Inferior parietal cortex (tissue), 1 donor: ENCODE results near the gene CLDN7.
"Not testable (repeated sequence)": the region's sequence is repeated elsewhere in the genome, so short reads cannot be mapped to it uniquely, and the experiment has no call there.

Source experiments
- DNase-seq: peaks from one replicate; pipeline ENCODE4 v3.0.0-alpha.2; 2016; ENCODE audit errors: extremely low spot score

Gene CLDN7

DNA sequence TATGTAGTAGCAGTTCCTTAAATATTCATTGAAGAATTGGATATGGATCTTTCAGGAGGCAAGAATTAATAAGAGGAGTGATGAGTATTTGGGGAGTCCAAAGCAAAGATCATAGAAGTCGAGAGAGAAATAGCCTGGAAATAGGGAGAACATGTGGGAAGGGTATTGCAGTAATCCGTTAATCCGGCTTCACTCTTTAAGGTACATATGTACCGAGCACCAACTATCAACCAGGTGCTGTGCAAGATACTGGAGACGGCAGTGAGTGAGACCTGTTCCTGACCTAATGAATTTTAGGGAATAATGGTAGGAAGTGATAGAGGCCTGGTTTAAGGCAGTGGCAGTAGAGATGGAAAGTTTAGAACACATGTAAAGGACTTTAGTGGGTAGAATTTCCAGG lies 9.2 kb downstream of the CLDN7 start:
- DNase-seq: no peak

DNA sequence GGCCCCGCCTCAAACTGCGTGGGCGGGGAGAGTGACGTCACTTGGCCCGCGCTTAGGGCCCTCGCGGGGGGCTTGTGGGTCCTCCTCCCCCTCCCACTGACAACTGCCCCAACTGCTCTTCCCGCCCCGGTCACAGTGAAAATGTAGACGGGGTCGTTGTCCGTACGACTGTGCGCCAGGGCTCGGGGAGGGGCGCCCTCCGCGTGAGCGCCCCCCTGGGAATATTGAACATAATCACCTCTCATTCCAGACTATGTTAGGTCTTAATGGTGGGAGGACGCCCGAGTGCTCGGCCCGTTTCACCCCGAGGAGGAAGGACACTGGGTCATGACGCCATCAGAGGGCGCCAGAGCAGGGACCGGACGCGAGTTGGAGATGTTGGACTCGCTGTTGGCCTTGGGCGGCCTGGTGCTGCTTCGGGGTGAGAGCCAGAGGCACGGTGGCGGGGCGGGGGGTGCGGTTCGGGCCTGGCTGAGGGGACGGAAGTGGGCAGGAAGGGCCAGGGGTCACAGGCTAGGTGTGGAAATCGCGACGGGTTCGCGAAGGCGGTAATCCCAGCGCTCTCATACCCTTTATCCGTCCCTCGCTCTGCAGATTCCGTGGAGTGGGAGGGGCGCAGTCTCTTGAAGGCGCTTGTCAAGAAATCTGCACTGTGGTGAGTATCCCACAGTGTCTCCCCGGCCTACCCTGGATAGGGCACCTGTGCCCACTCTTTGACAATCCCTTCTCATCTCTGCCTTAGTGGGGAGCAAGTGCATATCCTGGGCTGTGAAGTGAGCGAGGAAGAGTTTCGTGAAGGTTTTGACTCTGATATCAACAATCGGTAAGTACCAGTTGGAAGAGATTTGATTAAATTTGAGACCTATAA lies 9.9 kb downstream of the CLDN7 start, which contains the start of gene ELP5:
Gene ELP5 (plus strand): TSS at position 40 of the 868 bp plus-strand sequence. CDS start 336 bp downstream, at position 376.
- peak; percentile 89 for DNase-seq

DNA sequence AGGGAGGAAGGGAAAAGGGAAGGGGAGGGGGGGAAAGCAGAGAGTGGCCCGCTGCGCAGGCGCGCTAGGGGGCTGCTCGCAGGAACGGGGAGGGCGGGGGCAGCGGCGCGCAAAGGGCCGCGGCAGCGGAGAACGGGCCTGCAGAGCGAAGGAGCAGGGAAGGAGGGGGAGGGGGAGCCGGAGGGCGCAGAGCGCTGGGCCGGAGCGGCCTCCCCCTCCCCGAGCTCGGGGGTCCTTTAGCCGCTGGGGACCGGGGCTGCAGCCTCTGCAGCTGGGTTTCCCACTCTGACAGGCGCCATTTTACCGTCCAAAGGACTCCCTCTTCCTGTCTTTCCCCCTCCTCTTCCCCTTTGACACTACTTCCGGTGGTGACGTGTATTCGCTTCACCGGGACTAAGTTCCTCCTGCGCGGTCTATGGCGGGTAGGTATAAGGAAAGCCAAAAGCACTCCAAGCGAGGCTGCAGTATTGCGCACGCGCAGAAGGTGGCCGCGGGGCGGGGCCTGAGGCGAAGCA lies 10.6 kb downstream of the CLDN7 start, which contains the start of gene CTDNEP1:
Gene CTDNEP1 (minus strand): TSS at position 74 of the 515 bp plus-strand sequence. CDS start 438 bp downstream, outside the sequence.
- DNase-seq: peak; percentile 99

DNA sequence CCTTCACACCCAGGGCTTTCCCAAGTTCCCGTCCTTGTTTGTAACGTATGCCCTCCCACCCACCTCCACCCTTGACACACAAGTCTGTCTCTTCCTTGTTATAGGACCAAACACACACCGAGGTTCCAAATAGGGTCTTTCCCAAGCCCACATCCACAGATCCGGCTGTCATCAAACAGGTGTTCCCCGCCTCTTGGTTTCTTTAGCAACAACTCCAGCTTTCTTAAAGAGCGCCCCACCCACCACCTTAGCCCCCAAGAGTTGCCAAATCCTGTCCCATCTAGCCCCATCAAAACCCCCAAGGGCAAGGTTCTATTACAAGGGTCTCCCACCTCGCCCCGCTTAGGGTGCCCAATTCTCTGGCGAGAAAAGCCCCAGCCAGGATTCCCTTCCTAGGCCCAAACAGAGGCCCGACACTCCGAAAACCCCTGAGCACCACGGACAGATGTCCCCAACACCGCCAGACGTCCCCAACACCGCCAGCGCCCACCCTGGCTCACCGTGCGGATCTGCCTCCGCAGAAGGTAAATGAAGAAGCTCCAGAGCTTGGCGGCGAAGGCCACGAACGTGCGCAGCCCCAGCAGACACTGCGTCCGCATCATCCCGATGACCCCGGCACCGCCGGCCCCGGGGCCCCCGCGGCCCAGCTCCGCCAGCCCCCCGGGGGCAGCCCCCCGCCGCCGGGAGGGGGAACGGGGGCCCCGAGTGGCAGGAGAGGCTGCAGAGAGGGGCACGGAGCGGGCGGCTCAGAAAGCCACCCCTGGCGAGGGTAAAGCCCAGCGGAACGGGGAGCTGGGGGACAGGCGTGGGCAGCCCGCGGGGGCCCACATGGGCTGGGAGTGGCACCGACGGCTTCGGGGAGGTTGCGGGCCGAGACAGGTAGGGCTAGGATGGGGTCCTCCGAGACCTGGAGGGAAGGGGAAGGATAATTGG lies 11.3 kb downstream of the CLDN7 start:
- DNase-seq: no peak

DNA sequence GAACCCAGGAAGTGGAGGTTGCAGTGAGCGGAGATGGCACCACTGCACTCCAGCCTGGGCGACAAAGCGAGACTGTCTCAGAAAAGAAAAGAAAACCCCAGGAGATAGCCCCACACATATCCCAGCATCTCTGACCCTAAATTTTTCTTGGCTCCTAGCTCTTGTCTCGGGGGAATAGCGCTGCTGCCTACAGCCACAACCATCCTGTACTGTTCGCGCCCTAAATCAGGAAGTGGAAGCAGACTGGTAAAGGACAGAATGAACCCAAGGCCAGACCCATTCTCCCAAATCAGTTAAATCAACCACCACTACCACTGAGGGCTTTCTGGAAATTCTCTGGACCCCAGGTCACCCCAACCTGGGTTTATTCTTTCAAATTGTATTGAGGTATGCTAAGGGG lies 12.4 kb downstream of the CLDN7 start:
- DNase-seq: no peak

DNA sequence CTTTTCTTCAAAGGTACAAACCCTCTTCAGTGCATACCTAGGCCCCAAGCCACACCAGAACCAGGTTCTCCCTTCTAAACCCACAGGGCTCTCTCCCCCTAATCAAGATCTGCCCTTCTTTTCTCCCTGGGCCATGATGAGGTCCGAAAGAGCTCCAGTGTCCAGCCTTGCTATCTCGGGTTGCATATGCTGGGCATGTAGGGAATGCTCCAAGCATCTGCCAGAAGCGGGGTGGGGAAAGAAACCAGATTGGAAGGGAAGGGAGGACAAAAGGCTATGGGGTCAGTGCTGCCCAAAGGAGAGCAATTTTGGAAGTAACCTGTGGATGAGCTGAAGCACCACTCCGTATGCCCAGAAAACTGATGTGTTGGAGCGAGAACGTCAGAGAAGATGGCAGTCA lies 13.1 kb downstream of the CLDN7 start:
- DNase-seq: no peak

DNA sequence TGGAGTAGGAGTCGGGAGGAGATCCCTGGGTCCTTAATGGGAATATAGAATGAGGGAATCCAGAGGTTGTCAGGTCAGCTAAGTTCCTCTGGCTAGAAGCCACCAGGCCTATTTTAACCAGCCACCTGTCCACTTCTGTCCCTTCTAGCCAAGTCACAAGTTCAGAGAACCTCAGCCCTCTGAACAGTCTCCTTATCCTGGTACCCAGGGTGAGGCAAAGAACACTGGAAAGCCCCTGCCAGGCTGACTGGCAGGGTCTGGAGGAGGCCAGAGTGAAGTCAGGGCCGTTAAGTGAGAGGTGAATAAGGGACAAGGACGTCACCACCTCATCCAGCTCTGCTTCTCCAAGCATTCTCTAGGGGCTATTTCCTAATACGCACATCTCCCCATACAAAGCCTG lies 13.5 kb downstream of the CLDN7 start:
- DNase-seq: no peak

DNA sequence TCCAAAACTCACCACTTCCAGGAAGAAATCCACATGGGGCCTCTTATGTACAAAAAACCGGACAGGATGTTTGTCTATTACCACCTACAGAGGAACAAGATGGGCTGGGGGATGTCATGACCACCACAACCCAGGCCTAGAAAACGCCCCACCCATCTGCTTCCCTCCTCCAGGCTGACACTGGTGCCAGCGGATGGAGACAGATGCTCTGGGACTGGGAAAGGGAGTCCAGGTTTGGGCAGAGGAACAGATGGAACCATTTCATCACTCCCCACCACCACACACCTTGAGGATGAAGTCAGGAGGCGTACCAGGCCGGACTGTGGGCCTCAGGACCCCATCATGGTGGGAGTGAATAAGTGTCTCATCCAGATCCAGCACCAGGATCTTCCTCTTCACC lies 15.5 kb downstream of the CLDN7 start:
- no peak for DNase-seq

DNA sequence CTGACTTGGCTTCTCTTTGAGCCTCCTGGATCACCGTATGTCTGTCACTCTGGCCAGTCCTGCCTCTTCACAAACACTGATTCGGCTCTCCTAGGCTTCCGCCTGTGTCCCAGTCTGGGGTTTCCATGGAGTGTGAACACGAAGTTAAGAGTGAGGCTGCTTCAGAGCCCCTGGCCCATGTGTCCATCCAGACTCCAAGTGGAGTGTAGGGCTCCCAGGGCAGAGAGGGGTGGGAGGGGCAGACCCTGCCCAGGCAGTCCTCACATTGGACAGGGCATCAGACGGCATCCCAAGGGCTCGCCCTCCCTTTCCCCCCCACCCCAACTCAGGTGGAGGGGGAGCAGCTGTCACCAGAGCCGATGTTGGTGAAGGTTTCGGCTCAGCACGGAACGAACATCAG lies 18.4 kb downstream of the CLDN7 start:
- DNase-seq: not testable (repeated sequence)

DNA sequence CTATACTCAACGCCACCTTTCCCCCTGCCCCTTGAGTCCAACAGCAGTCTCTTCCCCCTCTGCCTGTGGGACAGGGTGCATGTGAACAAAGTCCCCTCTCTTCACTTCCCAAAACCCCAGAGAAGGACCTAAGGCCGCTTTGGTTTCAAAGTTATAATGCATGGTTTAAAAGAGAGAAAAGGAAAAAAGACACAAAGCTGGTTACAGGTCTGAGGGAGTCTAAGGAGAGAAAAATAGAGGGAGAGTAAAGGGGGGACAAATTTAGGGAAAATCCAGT lies 18.9 kb downstream of the CLDN7 start:
- DNase-seq: no peak

DNA sequence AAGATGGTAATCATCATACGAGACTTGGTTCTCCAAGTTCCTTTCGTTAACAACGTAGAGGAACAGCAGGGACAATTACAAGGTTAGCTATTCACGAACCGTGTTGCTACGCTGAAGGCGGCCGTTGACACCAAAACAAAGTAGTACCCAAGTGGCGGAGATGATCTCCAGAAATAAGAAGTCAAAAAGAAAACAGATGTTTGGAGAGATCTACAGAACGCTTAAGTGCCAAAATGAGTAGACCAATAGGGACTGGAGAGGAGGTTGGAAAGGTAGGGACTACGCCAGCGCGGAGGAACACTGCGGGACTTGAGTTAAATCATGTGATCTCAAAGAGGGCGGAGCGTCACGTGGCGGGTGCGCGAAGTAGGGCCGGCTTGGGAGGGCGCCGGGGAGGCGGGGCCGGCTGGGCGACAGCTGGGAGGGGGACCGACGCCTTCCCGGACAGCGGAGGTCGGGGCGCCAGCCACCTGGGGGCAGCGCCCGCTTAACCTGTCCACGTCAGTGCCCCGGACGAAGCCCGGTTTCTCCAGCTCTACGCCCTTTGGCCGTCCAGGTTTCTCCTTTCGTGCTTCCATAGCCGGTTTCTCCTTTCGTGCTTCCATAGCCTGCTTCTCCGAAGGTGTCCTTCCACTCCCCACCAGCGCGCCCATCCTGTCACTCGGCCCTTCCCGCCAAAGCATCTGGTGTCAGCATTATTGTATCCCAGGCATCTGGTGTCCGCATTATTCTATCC lies 19.4 kb downstream of the CLDN7 start:
- DNase-seq: peak; percentile 97

DNA sequence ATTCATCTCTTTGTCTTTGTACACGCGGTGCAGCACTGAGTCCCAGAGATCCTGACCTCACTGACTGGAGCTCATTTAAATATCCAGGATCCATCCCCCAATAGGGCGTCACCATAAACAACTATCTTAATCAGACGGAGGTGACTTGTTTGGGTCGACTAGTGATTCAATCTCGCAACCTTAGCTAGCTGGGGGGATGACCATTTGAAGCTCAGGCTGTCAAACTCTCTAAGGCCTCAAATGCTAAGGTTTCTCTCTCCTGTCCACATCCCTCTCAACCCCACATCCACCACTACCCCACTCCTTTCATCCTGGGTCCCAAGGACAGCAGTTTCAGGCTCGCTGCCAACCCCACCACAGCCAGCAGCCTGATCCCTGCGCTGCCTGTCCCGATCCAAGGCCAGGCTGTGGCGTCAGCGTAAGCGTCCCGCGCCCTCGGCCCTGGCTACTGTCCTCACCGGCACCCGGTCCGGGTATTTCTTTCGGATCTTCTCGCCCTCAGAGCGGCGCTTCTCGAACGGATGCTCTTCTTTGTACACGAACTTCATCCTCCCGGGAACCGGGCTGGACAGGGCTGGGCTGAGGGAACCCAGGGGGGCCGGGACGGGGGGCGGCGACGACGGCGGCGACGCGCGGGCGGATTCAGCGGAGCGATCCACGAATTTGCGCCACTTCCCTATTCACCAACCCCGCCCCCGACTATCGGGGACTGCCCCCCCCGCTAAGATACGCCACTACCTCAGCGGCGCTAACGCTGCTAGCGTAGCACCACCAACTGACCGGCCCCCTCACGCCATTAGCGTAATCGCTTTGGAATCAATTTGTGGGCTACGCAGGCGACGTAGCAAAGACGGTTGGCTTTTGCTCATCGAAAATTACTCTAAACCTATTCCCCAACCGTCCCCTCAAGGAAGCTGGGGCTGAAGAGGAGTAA lies 20.2 kb downstream of the CLDN7 start, which contains the start of gene GABARAP:
Gene GABARAP (minus strand): TSS at position 667 of the 934 bp plus-strand sequence. CDS start 119 bp downstream, at position 548.
- DNase-seq: peak; percentile 92

DNA sequence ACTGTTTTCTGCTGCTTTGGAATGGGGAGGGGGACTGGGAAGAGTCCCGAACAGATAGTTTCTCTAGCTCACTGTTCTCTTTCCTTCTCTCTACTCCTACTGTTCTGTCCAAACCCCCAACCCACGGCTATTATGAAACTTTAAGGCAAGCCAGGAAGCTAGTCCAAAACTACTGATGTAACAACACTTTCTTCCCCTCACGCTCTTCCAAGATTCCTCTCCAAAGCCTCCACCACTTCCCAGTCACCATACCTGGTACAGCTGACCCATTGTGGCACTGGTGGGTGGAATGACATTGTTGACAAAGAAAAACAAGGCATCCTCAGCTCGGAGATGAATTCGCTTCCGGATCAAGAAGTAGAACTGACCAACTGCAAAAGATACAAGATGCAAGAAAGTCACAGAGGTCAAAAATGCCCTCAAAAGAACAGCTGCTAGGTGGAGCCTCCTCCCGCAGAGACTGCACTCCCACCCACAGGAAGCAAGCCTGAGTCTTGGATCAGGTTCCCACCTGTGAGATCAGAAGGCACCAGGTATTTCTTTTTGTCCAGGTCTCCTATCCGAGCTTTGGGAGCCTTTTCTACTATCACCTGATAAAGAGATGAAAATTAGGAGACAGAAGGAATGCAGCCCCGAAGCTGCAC lies 21.1 kb downstream of the CLDN7 start:
- DNase-seq: no peak

DNA sequence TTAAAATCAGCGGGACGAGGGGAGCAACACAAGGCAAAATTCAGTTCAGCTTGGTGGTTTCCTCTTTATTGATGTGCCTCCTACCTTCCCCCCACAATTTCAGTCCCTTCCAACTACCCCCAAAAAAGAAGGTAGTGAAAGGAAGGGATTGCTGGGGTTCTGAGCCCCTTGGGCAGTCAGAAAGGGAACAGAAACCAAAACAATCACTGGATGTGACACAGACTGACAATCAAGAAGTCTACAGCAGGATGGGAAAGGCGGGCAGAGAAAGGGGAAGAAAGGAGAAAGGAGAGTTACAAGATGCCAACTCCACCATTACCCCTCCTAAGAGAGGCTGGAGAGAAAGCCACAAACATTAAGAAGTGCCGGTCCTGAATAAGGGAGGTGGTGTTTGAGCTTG lies 21.9 kb downstream of the CLDN7 start:
- no peak for DNase-seq

DNA sequence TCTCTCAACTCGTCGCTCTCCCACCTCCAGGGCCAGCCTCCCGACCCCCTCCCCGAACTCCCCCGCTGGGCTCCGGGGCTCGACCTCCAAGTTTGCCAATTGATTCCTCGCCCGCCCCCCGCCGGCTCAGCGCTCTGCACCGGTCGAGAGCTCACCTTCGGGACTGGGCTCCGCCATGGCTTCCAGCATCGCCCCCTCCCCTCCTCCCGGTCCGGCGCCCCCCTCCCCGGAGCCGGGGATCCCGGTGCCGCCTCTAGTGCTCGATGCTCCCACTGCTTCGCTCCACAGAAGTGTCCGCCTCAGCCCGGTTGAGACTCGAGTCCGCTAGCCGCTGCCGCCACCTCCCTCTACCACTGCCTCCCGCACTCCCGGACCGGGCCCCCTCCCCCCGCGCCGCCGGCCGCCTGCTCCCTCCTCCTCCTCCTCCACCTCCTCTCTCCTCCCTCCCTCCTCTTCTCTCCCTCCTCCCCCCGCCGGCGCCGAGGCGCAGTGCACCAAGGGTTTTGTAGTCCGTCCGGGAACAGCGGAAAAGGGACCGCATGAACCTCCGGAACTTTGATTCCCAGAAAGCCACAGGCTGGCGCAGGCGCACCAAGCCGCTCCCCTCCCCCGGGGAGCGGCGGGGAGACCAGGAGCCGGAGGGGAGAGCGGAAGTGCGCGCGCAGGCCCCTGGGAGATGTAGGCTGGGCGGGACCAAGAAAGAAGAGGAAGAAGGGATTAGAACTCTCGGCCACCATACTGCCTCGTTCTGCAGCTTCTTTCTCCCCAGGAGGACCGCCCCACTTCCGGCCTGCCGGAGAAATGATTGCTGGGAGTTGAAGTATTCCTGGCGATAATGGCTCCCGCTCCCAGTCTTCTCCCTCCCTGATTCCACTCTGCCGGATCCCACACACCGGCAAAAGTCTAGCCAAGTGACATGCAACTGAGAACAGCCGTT lies 22.9 kb downstream of the CLDN7 start, which contains the start of gene PHF23:
Gene PHF23 (minus strand): TSS at position 367 of the 937 bp plus-strand sequence. CDS start 178 bp downstream, at position 189.
- peak; percentile 99 for DNase-seq

DNA sequence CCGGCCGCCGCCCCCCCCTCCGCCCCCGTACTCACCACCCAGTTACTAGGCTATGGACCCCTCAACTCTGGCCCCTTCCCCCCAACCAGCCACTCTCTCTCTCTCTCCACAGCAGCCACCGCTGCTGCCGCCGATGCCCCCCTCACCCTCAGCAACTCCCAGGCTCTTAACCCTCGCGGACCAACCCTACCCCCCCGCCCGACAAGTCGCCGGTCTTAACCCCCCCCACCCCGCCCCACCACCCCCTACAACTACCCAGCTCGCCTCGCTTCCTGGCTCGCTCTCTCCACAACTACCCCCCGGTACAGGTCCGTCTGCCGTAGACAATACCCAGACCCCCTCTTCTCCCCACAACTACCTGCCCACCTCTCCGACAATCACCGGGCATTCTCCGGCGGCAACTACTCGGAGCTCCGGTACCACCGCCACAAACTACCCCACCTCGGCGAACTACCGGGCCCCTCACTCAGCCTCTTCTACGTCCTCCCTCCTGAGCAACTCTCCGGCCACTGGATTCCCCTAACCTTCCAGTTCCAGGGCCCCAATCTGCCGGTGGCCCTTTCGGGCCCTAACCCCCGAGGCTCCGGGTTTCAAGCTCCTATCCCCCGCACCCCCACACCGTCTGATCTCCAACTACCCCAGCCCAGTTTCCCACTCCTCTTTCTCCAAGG lies 23.7 kb downstream of the CLDN7 start:
- no peak for DNase-seq

DNA sequence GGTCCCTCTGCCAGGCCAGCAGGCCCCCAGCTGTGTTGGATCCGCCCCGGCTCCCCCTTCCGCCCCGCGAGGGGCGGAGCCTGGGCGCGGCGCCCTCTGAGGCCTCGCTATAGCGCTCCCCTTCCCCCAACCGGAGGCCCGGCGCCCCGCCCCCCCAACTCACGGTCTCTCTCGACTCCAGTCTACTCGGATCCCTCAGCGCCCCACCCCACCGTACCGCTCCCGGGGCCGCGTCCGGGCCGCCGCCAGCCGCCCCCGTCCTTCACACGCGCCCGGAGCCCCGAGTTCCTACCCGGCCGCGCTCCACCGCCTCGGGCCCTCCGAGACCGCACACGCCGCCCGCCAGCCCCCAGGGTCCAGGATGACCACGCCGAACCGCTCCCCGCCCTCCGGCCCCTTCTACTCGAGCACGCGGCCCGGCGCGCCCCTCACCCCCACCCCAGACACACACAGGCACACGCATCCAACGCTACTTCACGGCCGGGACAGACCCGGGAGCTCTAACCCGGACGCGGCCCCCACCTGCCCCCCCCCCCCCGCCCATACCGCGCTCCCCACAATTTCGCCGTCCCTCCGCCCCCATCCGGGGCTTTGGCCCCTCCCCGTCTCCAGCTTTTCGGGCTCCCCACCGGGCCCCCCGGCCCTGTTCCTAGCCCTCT lies 24.4 kb downstream of the CLDN7 start:
- no peak for DNase-seq
